ENCODE results near the gene SLC1A2. TPM values are rescaled to one million over a fixed set of nuclear protein-coding genes. Genes with fewer than 3 reads are reported as not detected.

The SLC1A2 gene
- total and polyA plus RNA-seq, 2 experiments from 2014 or later, result 0.70 to 2.8 TPM

DNA sequence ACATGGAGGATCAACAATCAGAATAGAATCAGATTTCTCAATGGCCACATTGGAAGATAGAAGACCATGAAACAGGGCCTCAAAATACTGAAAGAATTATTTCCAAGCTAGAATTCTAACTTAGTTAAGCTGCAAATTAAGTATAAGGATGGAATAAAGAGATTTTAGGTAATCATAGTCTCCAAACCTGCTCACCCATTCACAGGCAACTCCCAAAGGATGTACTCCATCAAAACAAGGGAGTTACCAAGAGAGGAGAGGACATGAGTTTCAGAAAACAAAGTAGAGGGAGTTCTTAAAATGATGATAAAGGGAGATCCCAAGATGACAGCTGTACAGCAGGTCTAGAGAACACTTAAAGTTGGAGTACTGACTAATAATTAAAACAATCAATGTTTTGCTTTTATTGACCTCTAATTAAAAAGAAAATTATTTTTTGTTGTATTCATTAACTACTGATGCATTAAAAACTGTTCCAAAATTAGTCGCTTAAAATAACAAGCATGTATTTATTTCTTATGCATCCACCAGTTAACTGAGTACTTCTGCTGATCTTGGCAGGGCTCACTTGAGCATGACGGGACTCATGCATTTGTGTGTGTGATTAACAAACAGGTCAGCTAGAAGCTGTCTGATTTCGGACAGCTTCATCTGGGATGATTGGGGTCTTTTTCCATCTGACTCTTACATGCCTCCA is 184.8 kb downstream of the SLC1A2 start:
- Mint-ChIP-seq H3K9me3 (no peaks in the 10 kb centered on the region), H3K27ac (no peak overlapping the region), H3K36me3 (ENCODE audit: low read depth) (no peaks in the 10 kb centered on the region), H3K4me1 (peaks cover 12% of the 10 kb centered on the region), H3K27me3 (ENCODE audit: insufficient read depth, low read depth, poor library complexity) (peaks cover 1% of the 10 kb centered on the region), H3K4me3 (no peak overlapping the region)
- H2AFZ ChIP-seq, result no peak overlapping the region
- H3K27ac ChIP-seq (ENCODE audit: low read depth), result no peak overlapping the region
- no peaks in the 10 kb centered on the region for H4K20me1 ChIP-seq (replicated peaks; ENCODE audit: insufficient read depth)
- H3K9me2 ChIP-seq (ENCODE audit: insufficient read depth), result no peaks in the 10 kb centered on the region; the same call in none of the 2 replicates
- ATAC-seq (no peak), DNase-seq (ENCODE audit: low spot score) (no peak)
- TF ChIP-seq NANOG (IDR thresholded peaks at IDR 0.05; ENCODE audit: borderline replicate concordance) (no peak), ZNF114 (CRISPR knock-in tag; IDR thresholded peaks at IDR 0.05) (no peak), STAT1 (IDR thresholded peaks at IDR 0.05; ENCODE audit: unreplicated experiment) (no peak), POLR2AphosphoS5 (IDR thresholded peaks at IDR 0.05; ENCODE audit: low read depth) (no peak), CREB1 (CRISPR knock-in tag; IDR thresholded peaks at IDR 0.05; ENCODE audit: low read depth) (no peak), JUNB (IDR thresholded peaks at IDR 0.05; ENCODE audit: unreplicated experiment) (no peak), ZNF331 (CRISPR knock-in tag; IDR thresholded peaks at IDR 0.05; ENCODE audit: low read depth) (no peak), EZH2 (IDR thresholded peaks at IDR 0.05; ENCODE audit: low read depth, unreplicated experiment) (no peak), EZH2phosphoT487 (IDR thresholded peaks at IDR 0.05; ENCODE audit: unreplicated experiment) (no peak)
- TF ChIP-seq, protein P1, sequence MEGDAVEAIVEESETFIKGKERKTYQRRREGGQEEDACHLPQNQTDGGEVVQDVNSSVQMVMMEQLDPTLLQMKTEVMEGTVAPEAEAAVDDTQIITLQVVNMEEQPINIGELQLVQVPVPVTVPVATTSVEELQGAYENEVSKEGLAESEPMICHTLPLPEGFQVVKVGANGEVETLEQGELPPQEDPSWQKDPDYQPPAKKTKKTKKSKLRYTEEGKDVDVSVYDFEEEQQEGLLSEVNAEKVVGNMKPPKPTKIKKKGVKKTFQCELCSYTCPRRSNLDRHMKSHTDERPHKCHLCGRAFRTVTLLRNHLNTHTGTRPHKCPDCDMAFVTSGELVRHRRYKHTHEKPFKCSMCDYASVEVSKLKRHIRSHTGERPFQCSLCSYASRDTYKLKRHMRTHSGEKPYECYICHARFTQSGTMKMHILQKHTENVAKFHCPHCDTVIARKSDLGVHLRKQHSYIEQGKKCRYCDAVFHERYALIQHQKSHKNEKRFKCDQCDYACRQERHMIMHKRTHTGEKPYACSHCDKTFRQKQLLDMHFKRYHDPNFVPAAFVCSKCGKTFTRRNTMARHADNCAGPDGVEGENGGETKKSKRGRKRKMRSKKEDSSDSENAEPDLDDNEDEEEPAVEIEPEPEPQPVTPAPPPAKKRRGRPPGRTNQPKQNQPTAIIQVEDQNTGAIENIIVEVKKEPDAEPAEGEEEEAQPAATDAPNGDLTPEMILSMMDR (conservative IDR thresholded peaks at IDR 0.05; ENCODE audit: low read depth in 2 of 2), result no peak
- TF ChIP-seq, protein P2, sequence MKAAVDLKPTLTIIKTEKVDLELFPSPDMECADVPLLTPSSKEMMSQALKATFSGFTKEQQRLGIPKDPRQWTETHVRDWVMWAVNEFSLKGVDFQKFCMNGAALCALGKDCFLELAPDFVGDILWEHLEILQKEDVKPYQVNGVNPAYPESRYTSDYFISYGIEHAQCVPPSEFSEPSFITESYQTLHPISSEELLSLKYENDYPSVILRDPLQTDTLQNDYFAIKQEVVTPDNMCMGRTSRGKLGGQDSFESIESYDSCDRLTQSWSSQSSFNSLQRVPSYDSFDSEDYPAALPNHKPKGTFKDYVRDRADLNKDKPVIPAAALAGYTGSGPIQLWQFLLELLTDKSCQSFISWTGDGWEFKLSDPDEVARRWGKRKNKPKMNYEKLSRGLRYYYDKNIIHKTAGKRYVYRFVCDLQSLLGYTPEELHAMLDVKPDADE (IDR thresholded peaks at IDR 0.05), result no peak
- TF ChIP-seq, protein P3, sequence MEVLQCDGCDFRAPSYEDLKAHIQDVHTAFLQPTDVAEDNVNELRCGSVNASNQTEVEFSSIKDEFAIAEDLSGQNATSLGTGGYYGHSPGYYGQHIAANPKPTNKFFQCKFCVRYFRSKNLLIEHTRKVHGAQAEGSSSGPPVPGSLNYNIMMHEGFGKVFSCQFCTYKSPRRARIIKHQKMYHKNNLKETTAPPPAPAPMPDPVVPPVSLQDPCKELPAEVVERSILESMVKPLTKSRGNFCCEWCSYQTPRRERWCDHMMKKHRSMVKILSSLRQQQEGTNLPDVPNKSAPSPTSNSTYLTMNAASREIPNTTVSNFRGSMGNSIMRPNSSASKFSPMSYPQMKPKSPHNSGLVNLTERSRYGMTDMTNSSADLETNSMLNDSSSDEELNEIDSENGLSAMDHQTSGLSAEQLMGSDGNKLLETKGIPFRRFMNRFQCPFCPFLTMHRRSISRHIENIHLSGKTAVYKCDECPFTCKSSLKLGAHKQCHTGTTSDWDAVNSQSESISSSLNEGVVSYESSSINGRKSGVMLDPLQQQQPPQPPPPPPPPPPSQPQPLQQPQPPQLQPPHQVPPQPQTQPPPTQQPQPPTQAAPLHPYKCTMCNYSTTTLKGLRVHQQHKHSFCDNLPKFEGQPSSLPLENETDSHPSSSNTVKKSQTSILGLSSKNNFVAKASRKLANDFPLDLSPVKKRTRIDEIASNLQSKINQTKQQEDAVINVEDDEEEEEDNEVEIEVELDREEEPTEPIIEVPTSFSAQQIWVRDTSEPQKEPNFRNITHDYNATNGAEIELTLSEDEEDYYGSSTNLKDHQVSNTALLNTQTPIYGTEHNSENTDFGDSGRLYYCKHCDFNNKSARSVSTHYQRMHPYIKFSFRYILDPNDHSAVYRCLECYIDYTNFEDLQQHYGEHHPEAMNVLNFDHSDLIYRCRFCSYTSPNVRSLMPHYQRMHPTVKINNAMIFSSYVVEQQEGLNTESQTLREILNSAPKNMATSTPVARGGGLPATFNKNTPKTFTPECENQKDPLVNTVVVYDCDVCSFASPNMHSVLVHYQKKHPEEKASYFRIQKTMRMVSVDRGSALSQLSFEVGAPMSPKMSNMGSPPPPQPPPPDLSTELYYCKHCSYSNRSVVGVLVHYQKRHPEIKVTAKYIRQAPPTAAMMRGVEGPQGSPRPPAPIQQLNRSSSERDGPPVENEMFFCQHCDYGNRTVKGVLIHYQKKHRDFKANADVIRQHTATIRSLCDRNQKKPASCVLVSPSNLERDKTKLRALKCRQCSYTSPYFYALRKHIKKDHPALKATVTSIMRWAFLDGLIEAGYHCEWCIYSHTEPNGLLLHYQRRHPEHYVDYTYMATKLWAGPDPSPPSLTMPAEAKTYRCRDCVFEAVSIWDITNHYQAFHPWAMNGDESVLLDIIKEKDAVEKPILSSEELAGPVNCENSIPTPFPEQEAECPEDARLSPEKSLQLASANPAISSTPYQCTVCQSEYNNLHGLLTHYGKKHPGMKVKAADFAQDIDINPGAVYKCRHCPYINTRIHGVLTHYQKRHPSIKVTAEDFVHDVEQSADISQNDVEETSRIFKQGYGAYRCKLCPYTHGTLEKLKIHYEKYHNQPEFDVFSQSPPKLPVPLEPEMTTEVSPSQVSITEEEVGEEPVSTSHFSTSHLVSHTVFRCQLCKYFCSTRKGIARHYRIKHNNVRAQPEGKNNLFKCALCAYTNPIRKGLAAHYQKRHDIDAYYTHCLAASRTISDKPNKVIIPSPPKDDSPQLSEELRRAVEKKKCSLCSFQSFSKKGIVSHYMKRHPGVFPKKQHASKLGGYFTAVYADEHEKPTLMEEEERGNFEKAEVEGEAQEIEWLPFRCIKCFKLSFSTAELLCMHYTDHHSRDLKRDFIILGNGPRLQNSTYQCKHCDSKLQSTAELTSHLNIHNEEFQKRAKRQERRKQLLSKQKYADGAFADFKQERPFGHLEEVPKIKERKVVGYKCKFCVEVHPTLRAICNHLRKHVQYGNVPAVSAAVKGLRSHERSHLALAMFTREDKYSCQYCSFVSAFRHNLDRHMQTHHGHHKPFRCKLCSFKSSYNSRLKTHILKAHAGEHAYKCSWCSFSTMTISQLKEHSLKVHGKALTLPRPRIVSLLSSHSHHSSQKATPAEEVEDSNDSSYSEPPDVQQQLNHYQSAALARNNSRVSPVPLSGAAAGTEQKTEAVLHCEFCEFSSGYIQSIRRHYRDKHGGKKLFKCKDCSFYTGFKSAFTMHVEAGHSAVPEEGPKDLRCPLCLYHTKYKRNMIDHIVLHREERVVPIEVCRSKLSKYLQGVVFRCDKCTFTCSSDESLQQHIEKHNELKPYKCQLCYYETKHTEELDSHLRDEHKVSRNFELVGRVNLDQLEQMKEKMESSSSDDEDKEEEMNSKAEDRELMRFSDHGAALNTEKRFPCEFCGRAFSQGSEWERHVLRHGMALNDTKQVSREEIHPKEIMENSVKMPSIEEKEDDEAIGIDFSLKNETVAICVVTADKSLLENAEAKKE (CRISPR knock-in tag; IDR thresholded peaks at IDR 0.05), result no peak
- TF ChIP-seq, protein P4, sequence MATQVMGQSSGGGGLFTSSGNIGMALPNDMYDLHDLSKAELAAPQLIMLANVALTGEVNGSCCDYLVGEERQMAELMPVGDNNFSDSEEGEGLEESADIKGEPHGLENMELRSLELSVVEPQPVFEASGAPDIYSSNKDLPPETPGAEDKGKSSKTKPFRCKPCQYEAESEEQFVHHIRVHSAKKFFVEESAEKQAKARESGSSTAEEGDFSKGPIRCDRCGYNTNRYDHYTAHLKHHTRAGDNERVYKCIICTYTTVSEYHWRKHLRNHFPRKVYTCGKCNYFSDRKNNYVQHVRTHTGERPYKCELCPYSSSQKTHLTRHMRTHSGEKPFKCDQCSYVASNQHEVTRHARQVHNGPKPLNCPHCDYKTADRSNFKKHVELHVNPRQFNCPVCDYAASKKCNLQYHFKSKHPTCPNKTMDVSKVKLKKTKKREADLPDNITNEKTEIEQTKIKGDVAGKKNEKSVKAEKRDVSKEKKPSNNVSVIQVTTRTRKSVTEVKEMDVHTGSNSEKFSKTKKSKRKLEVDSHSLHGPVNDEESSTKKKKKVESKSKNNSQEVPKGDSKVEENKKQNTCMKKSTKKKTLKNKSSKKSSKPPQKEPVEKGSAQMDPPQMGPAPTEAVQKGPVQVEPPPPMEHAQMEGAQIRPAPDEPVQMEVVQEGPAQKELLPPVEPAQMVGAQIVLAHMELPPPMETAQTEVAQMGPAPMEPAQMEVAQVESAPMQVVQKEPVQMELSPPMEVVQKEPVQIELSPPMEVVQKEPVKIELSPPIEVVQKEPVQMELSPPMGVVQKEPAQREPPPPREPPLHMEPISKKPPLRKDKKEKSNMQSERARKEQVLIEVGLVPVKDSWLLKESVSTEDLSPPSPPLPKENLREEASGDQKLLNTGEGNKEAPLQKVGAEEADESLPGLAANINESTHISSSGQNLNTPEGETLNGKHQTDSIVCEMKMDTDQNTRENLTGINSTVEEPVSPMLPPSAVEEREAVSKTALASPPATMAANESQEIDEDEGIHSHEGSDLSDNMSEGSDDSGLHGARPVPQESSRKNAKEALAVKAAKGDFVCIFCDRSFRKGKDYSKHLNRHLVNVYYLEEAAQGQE (IDR thresholded peaks at IDR 0.05; ENCODE audit: unreplicated experiment), result no peak
- H3K4me2 ChIP-seq, result no peak overlapping the region
- no peaks in the 10 kb centered on the region for H3F3A ChIP-seq (replicated peaks; ENCODE audit: low read depth)
- H3K79me2 ChIP-seq (replicated peaks; ENCODE audit: insufficient read depth), result no peaks in the 10 kb centered on the region
- no peak overlapping the region for H3K4me3 ChIP-seq
- H3K4me1 ChIP-seq (ENCODE audit: insufficient read depth), result peaks cover 5% of the 10 kb centered on the region; the same call in 1 of the 2 replicates
- no peaks in the 10 kb centered on the region for H3K36me3 ChIP-seq (ENCODE audit: insufficient read depth)
- H3K27me3 ChIP-seq (ENCODE audit: insufficient read depth), result no peaks in the 10 kb centered on the region

Data from GM23338 (cell line).